Activated T-cell treated with anti-CD3 and anti-CD28 coated beads for 48 hours (primary cell): ENCODE data around the gene SNTG2.

Source experiments
- DNase-seq: peaks from one replicate; pipeline ENCODE4 v3.0.0-alpha.2; 2020; ENCODE audit warnings: low read depth

SNTG2 gene

DNA sequence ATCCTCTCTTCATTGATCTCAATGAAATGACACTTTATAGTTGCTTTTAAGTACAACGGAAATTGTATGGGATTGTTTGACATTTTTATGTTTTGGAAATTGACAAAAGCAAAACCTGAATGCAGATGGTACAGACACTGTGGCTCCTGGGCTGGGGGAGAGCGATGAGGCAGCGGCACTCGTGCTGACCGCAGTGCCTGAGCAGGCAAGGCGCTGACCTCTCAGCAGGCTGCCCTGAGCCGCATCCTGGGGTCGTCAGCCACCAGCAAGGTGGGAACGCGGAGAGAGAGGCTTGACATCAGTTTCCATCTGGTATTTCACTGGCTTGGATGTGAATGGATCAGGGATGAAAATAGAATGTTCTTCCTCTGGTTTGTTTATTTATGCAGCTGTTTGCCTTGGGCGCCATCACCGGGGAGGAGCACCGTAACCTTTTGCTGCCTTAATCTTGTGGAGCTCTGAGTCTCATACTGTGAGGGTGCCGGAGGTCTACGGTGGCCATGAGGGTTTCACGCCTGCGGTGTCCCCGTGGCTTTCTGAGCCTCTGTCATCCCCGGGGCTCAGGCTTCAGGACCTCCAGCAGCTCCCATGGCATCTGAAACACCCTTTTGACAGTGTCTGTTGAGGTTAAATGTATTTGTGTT is 367.8 kb downstream of the SNTG2 start:
- DNase-seq, result no peak

DNA sequence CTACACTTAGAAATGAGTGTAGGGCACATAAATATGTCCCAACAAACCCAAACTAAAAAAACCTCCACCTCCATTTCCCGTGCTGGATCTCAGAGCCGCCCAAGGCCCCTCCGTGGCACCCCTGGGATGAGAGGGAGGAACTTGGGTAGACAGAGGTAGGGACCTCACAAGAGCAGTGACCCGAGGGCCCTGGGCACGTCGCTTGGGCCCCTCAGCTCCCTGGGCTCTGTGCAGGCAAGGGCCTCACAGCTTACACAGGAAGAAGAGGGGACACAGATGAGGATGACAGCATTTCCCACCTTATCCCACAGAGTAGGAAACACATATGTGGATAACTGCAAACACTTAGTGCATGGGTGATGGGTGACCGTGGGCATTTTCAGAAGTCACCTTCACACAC is 368.7 kb downstream of the SNTG2 start:
- no peak for DNase-seq

DNA sequence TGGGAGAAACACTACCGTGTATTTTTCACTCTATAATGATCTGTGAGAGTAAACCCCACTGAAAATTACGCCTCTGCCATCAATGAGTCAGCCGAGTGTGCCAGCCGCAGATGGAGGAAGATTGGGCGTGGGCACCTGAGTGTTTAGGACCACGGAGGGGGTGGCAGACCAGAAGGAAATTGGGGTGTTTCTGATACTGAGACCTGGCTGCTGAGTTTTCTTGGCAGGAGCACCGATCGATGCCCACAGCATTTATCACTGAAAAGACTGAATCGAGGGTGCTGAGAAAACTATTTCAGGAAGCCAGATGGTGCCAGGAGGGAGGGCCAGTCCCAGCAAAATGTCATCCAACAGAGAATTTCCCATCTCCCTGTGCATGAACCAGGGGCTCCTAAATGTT is 370.7 kb downstream of the SNTG2 start:
- no peak for DNase-seq

DNA sequence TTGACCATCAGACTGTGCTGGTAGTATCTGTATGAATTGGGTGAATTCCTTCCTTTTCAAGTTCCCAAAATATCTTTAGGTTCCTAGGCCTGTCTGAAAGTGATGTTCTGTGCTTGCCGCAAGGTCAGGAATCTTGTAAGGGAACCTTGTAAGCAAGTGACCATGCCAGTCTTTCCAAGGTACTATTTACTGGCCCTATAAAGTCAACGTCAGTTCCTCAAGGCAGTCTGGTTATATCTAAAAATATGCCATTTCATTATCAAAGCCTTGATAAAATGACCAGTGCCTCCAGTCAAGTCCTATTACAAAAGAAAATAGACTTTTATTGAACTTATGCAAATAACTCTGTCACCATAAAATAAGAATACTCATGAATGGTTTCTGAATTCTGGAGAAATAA is 374.2 kb downstream of the SNTG2 start:
- DNase-seq, result no peak

DNA sequence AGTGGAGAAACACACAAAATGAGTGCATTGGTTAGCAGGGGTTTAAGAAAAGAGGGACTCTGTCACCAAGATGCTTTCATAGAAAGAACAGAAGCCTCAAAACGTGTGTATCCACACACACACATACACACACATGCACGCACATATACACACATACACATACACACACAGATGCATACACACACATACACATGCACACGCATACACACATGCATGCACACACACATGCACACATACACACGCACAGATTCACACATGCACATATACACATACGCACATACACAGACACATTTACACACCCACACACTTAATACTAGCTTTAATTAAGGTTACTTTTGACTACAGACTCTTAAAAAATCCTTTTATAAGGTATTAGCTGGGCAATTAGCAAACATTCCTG is 378.0 kb downstream of the SNTG2 start:
- no peak for DNase-seq

DNA sequence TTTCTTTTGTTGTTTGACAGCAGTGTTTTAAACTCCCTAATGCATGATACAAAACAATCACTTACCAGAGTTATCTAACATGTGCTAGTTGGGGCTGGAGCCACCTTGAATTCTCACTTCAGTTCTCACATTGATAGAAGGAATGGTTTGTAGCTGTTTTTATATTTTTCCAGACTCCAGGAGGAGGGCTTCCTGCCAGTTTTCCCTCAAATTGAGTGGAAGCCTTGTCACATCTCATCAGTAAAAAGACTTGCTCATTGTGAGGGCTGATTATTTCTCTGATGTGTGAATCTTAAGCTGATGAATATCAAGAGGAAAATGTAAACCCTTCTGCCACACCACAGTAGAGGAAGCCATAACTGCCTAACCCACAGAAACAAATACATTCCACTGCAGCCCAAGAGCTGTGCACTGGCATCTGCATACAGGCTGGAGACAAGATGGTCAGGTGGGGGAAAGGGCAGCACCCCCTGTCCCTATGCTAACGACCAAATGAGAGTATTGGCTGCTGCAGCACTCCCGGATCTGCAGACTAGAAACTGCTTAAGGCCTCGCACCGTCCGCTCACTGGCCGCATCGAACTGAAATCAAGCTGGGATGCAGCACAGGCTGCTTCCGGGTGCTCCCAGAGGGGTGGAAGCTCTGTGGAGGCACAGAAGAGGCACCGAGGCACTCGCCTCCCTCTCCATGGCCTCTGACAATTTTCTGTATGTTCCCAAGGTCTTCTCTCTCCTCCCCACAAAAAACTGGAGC is 388.9 kb downstream of the SNTG2 start:
- DNase-seq, result no peak

DNA sequence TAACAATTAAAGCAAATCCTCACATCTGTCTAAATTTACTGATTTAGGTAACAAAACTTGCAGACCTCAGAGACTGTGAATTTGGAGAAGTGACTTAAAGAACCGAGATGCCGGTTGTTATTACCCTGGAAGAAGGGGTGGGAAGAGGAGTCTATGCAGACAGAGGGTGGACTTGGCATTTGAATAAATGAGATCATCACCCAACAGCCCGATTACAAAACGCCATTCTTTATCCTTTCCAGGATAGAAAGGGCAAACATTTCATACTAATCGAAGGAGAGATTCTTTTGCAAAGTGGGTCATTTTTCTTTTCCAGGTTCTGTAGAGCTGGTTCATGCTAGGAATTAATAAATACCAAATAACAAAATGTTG is 389.5 kb downstream of the SNTG2 start:
- no peak for DNase-seq

DNA sequence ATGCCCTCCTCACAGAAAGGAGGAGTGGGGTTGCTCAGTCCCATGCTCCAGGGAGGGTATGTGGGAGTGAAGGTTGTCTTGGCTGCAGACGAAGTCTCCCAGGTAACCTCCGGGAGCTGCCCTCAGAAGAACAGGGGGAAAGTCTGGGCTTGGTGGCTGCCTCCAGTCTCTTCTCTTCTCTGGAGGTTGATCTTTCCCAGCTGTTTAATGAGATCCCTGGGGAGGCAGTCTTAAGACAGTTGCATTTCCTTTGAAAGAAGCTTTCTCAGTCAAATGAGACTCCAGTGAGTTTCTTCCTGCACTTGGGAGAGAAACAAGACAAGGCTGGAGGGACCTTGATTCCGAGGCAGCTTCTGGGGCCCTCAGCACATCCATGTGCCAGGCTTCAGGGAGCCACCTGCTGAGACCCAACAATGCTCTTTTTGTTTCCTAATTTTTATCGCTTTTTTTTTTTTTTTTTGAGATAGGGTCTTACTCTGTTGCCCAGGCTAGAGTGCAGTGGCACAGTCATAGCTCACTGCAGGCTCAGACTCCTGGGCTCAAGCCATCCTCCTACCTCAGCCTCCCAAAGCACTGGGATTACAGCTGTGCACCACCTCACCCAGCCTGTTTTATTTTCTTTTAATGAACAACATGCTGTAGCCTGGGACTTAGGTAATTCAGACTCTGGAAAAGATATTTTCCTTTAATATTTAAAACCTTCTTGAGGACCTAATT is 390.9 kb downstream of the SNTG2 start:
- no peak for DNase-seq

DNA sequence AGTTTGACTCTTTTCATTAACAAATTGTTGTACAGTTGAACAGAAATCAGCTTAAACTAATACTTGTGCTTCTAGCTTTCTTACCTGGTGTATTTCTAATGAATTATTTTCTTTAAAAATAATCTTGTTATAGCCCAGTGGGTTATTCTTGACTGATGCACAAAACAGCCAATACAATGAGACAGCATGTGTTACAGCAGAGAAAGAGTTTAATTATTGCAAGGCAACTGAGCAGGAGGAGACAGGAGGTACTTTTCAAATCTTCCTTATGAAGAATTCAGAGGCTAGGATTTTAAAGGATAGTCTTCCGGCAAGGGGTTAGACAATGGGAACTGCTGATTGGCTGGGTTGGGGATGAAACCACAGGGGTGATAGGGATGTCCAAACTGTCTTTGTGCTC is 398.1 kb downstream of the SNTG2 start:
- DNase-seq, result no peak

DNA sequence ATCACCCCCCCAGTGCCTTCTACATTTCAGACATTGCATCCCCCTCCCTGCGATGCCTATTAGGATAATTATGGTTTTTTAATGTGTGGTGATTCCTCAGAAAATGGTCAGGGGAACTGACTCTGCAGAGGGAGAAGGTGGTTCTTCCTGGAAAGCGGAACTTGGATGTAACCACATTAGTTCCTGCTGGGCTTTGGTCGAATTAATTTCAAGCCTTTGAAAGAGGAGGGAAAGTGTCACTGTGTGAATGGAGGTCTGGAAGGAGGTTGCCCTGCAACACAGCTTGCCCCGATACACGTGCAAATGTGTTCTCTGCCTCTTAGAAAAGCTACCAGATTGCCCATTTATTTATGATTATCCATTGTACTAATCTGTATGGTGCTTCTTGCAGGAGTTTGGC is 399.5 kb downstream of the SNTG2 start:
- no peak for DNase-seq

DNA sequence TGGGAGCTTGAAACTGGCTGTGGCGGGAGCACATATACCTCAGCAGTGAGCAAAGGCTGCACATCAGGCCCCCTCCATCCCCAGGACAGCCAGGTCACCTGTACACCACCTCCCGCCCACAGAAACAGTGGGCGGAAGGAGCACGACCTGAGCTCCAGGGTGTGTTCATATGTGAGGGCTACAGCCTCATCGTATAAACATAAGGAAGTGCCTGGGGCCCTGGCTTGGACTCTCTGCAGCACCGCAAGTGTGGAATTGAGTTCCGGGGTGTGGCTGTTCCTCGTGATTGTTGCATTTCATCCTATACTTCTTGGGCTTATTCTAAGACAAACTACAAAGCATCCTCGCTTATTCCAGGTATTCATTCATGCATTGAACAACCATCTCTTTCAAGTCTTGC is 402.5 kb downstream of the SNTG2 start:
- DNase-seq, result no peak

DNA sequence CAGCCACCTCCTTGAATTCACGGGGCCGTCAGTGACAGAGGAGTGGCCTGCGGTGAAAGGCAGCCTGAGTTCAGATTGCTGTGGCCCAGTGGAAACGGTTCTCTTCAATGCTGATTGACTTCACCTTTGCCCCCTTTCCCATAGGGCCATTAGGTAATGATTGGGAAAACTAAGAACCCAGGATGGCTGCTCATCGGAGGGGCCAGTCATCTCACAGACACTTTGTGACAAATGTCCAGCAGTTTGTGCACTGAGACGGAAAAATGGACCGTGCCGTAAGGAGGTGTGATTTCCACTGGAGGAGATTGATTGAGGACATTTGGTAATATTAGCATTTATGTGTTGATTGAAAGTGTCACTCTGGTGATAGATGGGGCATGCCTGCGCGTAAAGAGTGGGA is 402.9 kb downstream of the SNTG2 start:
- no peak for DNase-seq

DNA sequence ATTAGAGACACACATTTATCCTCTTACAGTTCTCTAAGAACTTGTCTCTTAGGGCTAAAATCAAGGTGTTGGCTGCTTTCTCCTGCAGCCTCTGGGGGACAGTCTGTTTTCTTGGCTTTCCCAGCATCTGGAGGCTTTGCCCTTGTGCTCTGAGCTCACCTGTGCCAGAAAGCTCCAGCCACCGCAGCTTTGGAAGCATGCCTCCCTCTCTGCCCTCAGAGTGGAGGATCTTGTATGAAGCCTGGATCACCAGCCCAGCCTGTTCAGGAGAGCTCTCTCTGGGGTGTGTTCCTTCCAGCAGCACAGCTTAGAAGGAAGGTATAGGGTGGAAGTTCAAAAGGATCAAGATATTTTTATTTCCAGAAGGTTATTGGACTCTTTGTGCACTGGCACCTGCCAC is 409.5 kb downstream of the SNTG2 start:
- DNase-seq, result no peak

DNA sequence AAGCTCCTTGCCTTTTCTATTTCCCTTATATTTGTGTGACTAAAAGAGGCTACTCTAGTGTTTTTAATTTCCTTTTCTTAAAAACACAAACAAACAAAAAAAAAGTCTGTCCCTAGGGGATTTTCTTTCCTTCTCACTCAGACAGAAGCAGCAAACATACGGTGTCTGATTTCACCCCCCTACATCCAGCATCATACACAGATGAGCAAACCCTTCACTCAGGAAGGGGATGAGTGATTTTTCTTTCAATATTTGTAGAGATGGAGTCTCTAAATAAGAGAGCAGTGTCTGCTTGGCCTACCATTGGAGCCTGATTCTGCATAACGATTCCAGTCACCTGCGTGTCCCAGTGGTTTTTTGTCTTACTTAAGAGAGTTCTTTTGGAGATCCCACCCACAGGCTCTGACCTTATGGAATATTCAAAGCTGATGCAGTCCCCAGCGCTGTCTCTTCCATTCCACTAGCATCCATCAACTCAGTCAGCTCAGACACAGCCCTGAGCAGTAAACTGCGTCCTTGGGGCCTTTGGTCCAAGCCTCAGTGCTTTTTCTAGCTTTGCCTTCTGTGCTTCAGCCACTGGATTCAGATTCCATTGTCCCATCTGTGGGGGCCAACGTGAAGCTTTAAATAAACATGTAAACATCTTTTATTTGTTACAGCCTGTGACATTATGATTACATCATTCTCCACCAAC is 410.1 kb downstream of the SNTG2 start:
- no peak for DNase-seq

DNA sequence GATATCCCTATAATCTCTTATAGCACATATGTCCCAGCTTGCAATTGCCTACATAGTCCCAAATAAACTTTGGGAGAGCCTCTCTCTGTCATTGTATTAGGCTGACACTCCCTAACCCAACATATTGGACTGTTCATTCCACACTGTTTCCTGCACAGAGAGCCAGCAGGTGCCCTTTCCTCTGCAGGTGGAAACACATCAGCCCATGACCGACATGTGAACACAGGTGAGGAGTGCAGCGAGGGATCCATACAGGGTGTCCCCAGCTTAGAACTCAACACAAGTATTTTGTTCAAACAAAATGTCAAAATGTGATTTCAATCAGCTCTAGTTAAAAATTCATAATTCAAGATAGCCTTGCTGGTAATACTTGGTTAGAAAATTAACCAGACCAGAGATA is 412.7 kb downstream of the SNTG2 start:
- DNase-seq, result no peak

DNA sequence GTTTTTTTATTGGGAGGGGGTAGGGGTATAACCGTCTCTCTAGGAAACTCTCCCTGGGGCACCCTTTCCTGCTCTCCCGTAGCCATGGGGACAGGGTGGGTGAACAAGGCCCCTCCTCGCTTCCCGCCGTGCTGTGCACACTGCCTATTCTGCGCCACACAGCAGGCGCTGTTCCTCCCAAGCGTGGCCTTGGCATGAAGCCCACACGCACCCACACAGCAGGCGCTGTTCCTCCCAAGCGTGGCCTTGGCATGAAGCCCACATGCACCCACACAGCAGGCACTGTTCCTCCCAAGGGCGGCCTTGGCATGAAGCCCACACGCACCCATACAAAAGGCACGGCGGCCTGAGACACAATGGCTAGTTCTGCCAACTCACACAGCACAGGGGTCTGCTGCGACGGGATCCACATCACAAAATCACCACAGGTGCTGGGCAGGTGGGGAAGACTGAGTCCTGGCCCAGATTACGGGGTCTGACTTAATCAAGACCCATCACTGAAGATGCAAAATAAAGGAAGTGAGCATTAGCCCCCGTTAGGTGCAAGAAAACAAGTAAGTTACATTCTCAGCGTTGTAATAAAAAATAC is 416.0 kb downstream of the SNTG2 start:
- no peak for DNase-seq

DNA sequence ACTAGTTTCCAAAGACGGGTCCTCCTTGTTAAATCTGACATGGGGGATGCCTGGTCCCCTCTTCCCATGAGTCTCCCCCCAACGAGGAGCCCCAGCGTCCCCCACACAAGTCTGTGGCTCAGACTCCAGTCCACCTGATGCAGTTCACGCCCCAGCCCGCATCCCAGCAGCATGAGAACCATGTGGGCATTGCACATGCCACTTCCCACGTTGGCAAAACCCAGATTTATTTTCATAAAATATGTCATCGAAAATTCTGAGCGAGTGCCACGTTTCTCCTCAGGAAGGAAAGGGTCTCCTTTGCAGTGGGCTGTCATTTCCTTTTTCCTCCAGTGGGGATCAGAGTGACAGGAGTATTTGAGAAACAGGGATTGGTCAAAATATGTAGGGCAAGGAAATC is 417.0 kb downstream of the SNTG2 start:
- no peak for DNase-seq

DNA sequence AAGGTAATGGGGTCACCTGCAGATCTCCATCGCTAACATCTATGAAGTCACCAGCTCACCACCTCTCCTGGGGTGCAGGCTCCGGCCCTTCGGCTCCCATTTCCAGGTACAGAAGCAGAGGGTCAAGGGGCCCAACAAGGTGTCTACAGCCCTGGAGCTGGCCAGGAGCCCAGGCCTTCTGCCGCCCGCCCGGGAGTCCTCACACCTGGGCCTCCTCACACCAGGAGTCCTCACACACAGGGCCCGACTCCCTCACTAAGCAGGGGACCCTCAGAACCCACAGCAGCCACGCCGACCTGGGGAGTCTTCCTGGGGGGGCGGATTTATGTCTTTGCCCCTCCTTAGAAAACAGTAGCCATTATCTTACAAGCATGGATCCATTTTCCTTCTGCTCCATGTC is 419.3 kb downstream of the SNTG2 start:
- DNase-seq, result no peak

DNA sequence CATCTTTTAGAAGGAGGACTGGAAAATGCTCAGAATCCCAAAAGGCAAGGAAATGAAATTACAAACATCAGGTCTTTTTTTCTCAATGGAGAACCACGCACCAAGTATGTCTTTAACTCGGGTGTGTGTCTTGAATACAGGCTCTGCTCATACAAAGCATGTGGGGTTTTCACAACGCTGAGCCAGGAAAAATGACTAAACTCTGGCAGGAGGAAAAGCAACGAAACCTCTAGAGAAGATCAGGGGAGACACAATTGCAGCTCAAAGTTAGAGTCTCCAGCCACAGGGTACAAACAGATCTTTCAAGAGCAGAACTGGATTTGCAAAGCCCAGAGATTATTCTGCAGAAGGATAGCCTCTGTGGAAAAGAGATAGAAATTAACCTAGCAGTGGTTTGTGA is 419.8 kb downstream of the SNTG2 start:
- no peak for DNase-seq

DNA sequence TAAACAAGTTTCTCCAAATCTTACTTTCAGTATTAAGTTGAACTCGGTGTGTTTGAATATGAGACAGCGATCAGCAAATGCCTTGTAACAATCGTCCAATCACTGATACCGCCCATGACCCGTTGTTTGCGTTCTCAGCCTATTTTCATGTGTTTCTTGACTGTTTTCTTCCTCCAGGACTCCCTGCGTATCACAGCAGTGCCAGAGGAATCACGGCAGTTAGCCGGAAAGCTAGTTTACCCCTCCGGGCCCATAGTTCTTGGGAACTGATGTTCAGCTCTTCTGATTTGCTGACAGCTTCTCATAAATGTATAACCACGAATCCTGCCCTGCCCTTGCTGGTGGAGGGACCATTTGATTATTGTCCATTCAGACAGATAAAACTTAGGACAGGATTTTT is 420.4 kb downstream of the SNTG2 start:
- DNase-seq, result no peak

DNA sequence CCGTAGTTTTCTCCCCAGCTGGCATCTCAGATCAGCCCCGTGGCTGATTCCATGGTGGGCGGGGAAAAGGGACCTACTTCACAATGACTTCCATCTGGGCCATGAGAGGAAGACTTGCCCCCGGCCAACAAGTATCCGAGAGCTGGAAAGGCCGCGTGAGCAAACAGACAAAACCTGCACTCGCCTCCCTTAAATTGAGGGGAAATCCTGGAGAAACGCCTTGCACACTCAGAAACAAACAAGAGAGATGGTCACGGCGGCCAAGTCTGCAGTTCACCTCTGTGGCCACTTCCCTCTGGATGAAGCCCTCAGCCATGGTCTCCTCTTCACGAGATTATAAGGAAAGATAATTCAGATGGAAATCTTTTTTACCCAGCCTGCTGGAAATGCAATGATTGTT is 423.2 kb downstream of the SNTG2 start:
- DNase-seq, result no peak

DNA sequence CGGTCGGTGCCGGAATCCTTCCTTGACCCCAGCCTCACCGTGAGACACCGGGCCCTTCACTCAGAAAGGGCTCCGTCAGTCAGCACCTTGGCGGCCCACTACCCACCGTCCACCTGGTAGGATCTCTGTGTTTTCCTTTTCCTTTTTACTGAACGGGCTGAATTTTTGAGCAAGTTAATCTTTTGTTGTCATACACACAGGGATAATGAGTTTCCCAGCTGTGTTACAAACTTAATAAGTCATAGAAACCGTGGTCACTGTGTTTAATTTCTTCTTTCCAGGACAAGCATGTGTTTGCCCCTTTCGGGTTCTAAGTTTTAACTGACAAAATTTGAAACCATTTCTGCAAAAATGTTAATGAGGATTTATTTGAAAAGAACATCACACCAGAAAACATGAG is 423.6 kb downstream of the SNTG2 start:
- DNase-seq, result no peak

DNA sequence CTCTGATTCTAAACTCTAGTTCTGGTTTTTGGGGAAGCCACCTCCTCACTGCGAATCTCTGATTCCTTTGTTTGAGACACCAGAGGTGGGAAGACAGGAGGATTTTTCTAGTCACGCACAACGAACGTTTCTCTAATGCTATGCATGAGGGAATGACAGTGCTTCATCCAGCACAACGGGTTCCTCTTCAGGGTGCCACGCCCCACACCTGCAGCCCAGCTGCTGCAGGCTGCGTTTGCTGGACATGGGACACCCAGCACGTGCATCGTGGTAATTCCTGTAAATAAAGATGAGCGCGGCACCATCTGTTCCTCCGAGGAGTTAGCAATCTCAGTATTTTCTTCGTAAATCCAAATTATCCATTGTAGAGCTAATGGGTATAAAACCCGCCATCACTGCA is 425.1 kb downstream of the SNTG2 start:
- no peak for DNase-seq
